ENCODE measurements around the gene KCNQ5.

KCNQ5 gene

GRCh38 chr6:72742001-72742673 lies 120.3 kb downstream of the KCNQ5 start:
- DNase-seq (ENCODE audit: low read depth) = no peak

GRCh38 chr6:72746276-72746675 lies 124.4 kb downstream of the KCNQ5 start:
- DNase-seq (ENCODE audit: low read depth) = no peak

- no peak for DNase-seq (ENCODE audit: low read depth)
Observed at GRCh38 chr6:72748759-72749158, 126.9 kb downstream of the KCNQ5 start.

- DNase-seq (ENCODE audit: low read depth) = no peak
Observed at GRCh38 chr6:72755752-72756151, 133.9 kb downstream of the KCNQ5 start.

GRCh38 chr6:72757048-72757447 lies 135.2 kb downstream of the KCNQ5 start:
- no peak for DNase-seq (ENCODE audit: low read depth)

- no peak for DNase-seq (ENCODE audit: low read depth)
Observed at GRCh38 chr6:72757926-72758325, 136.1 kb downstream of the KCNQ5 start.

GRCh38 chr6:72758901-72759300 lies 137.0 kb downstream of the KCNQ5 start:
- no peak for DNase-seq (ENCODE audit: low read depth)

- no peak for DNase-seq (ENCODE audit: low read depth)
Observed at GRCh38 chr6:72760114-72760793, 138.4 kb downstream of the KCNQ5 start.

- no peak for DNase-seq (ENCODE audit: low read depth)
Observed at GRCh38 chr6:72761761-72762160, 139.9 kb downstream of the KCNQ5 start.

GRCh38 chr6:72769459-72770125 lies 147.7 kb downstream of the KCNQ5 start:
- no peak for DNase-seq (ENCODE audit: low read depth)

- no peak for DNase-seq (ENCODE audit: low read depth)
Observed at GRCh38 chr6:72770959-72771358, 149.1 kb downstream of the KCNQ5 start.

- DNase-seq (ENCODE audit: low read depth) = no peak
Observed at GRCh38 chr6:72776456-72776855, 154.6 kb downstream of the KCNQ5 start.

- no peak for DNase-seq (ENCODE audit: low read depth)
Observed at GRCh38 chr6:72781624-72782023, 159.8 kb downstream of the KCNQ5 start.

GRCh38 chr6:72783035-72783434 lies 161.2 kb downstream of the KCNQ5 start:
- DNase-seq (ENCODE audit: low read depth) = no peak

- DNase-seq (ENCODE audit: low read depth) = no peak
Observed at GRCh38 chr6:72783666-72784065, 161.8 kb downstream of the KCNQ5 start.

GRCh38 chr6:72784071-72784470 lies 162.2 kb downstream of the KCNQ5 start:
- no peak for DNase-seq (ENCODE audit: low read depth)

- no peak for DNase-seq (ENCODE audit: low read depth)
Observed at GRCh38 chr6:72784581-72784980, 162.7 kb downstream of the KCNQ5 start.

- no peak for DNase-seq (ENCODE audit: low read depth)
Observed at GRCh38 chr6:72787391-72788031, 165.6 kb downstream of the KCNQ5 start.

- no peak for DNase-seq (ENCODE audit: low read depth)
Observed at GRCh38 chr6:72788188-72788587, 166.3 kb downstream of the KCNQ5 start.

- DNase-seq (ENCODE audit: low read depth) = no peak
Observed at GRCh38 chr6:72789145-72789544, 167.3 kb downstream of the KCNQ5 start.

GRCh38 chr6:72792692-72793091 lies 170.8 kb downstream of the KCNQ5 start:
- no peak for DNase-seq (ENCODE audit: low read depth)

- no peak for DNase-seq (ENCODE audit: low read depth)
Observed at GRCh38 chr6:72793641-72794395, 172.0 kb downstream of the KCNQ5 start.
